Mammary epithelial cell (primary cell): ENCODE data around the gene MAPKAPK5.
"Not testable (repeated sequence)": the region's sequence is repeated elsewhere in the genome, so short reads cannot be mapped to it uniquely, and the experiment has no call there.

ENCODE experiments used
- EZH2 ChIP-seq: IDR thresholded peaks from 2 replicates; pipeline ENCODE4 v1.6.1; 2012; ENCODE audit warnings: low read length, inconsistent platforms, borderline replicate concordance
- TF ChIP-seq, protein P1 (sequence below), 2 donors: IDR thresholded peaks in 1 of 2; conservative IDR thresholded peaks in 1 of 2; 2 replicates each; pipeline ENCODE4 v1.5.1; 2011 to 2012; ENCODE audit warnings: inconsistent platforms in 2 of 2, low read length in 2 of 2, mild to moderate bottlenecking in 2 of 2, control low read depth in 1 of 2, low read depth in 1 of 2; ENCODE audit not compliant: insufficient read depth in 1 of 2; ENCODE audit errors: extremely low read depth in 1 of 2

DNA sequence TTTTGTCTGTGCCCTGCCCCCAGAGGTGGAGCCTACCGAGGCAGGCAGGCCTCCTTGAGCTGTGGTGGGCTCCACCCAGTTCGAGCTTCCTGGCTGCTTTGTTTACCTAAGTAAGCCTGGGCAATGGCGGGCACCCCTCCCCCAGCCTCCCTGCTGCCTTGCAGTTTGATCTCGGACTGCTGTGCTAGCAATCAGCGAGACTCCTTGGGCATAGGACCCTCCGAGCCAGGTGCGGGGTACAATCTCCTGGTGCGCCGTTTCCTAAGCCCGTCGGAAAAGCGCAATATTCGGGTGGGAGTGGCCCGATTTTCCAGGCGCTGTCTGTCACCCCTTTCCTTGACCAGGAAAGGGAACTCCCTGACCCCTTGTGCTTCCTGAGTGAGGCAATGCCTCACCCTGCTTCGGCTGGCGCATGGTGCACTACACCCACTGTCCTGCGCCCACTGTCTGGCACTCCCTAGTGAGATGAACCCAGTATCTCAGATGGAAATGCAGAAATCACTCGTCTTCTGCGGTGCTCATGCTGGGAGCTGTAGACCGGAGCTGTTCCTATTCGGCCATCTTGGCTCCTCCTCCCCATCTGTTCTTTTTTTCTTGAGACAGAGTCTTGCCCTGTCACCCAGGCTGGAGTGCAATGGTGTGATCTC is 7.2 kb upstream of the MAPKAPK5 start:
- TF ChIP-seq, protein P1, sequence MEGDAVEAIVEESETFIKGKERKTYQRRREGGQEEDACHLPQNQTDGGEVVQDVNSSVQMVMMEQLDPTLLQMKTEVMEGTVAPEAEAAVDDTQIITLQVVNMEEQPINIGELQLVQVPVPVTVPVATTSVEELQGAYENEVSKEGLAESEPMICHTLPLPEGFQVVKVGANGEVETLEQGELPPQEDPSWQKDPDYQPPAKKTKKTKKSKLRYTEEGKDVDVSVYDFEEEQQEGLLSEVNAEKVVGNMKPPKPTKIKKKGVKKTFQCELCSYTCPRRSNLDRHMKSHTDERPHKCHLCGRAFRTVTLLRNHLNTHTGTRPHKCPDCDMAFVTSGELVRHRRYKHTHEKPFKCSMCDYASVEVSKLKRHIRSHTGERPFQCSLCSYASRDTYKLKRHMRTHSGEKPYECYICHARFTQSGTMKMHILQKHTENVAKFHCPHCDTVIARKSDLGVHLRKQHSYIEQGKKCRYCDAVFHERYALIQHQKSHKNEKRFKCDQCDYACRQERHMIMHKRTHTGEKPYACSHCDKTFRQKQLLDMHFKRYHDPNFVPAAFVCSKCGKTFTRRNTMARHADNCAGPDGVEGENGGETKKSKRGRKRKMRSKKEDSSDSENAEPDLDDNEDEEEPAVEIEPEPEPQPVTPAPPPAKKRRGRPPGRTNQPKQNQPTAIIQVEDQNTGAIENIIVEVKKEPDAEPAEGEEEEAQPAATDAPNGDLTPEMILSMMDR (conservative IDR thresholded peaks at IDR 0.05 in 1 of 2, IDR thresholded peaks at IDR 0.05 in 1 of 2; ENCODE audit: extremely low read depth in 1 of 2, insufficient read depth in 1 of 2, low read depth in 1 of 2, low read length in 2 of 2) = not testable (repeated sequence)
- TF ChIP-seq EZH2 = not testable (repeated sequence)
